GM19025 (cell line): Measurements from ENCODE around the gene AOX1.
"Not testable (repeated sequence)": the region's sequence is repeated elsewhere in the genome, so short reads cannot be mapped to it uniquely, and the experiment has no call there.

Source experiments
- ATAC-seq: cut with Tn5 transposase; IDR thresholded peaks from one replicate; pipeline ENCODE4 v1.9.1; 2021; ENCODE audit warnings: mild to moderate bottlenecking, low read depth, moderate library complexity; ENCODE audit not compliant: unreplicated experiment

Gene AOX1

DNA sequence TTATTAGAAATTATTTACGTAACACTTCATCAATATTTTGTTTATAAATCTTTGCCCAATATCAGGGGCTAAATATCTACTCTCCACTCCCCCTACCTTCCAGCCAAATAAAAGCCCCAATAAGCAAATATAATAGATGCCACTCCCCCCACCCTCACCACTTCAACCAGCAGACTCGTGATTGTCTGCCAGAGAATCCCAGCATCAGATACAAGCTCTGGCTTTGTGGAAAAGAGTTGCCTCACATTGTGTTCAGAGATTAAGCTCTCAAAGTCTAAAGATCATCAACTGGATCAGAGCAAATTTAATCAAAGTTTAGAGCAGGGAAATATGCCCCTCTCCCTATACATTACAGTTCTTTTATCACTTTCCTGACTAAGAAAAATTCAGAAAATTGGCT lies 39.5 kb downstream of the AOX1 start:
- no peak for ATAC-seq

GRCh38 chr2:200625958-200626363 lies 40.1 kb downstream of the AOX1 start:
- ATAC-seq: no peak

DNA sequence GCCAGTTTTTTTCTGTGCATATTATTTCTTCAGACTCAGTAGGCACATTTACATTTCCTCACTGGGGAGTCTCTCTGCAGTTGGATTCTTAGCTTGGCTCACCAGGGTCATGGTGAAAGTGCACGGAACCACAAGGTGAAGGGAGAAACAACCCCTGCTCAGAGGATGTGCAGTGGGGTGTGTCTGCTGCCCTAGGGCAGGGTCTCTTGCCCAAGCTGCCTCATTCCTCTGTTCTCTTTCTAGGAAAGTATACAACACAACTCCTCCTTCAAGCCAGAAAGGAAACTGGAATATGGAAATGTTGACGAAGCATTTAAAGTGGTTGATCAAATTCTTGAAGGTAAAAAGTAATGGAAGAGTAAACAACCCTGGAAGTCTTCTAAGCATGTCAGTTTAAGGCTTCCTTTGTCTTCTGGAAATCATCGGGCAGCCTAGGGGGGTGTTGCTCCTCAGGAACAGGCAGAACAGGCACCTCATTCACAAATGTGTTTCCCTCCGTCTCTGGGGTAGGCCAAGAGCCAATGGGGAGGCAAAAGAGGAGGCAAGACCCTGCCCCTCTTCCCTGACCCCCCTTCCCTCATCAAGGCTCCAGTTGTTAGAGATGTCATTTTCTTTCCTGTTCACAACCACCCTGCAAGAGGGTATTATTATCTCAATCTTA lies 41.4 kb downstream of the AOX1 start:
- ATAC-seq: no peak

DNA sequence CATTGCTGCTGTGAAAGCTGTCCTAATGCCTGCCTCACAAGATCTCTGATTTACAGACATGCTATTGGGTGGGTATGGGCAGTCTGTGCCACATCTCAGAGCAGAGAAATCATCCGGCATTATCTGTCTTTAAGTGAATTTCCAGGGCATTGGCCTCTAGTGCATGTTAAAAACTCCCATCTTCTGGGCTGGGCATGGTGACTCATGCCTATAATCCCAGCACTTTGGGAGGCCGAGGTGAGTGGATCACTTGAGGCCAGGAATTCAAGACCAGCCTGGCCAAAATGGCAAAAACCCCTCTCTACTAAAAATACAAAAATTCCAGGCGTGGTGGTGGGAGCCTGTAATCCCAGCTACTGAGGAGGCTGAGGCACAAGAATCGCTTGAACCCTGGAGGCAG lies 42.6 kb downstream of the AOX1 start:
- ATAC-seq: not testable (repeated sequence)

DNA sequence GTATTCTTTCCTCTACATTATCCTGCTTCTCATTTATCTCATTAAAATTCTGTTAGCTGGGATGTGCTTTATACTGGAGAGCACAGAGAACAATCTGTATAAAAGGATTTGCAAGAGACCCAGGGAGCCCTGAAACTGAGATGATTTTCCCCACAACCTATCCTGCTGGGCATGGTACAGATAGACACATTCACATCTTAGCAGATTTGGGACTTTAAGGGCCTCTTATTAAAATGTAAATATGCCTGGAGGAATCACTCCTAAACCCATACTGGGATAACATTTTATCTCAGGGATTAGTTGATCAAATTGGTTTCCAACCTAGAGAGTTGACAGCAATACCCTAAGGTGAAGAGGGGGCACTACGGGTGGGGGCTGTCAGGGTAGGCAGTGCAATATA lies 45.5 kb downstream of the AOX1 start:
- ATAC-seq: no peak

DNA sequence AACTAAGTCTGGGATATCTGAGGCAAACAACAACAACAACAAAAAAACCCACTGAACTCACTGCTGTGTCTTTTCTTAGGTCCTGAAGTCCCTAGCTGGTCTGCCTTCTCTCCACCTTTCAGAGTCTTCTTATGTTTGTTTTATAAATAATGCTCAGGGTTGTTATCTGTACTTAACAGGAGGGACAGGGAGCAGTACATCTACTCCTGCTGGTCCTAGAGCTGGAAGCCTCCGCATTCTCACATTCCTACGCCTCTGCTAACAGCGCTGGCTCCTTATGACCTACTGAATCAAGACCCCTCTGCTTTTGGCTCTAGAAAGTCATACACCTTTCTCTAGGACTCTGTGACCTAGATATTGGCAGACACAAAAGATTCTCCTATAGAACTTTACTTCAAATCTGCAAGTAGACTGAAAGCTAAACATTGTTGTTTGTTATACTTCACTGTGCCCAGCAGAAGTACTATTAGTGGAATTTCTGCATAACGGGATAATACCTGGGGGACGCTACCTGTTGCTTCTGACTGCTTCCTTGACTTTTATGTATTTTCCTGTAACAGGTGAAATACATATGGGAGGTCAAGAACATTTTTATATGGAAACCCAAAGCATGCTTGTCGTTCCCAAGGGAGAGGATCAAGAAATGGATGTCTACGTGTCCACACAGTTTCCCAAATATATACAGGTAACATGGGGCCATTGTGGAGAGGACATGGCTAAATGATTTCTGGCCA lies 48.6 kb downstream of the AOX1 start:
- no peak for ATAC-seq

- ATAC-seq: no peak
These were observed 49.4 kb downstream of the AOX1 start for GRCh38 chr2:200635251-200635650.

DNA sequence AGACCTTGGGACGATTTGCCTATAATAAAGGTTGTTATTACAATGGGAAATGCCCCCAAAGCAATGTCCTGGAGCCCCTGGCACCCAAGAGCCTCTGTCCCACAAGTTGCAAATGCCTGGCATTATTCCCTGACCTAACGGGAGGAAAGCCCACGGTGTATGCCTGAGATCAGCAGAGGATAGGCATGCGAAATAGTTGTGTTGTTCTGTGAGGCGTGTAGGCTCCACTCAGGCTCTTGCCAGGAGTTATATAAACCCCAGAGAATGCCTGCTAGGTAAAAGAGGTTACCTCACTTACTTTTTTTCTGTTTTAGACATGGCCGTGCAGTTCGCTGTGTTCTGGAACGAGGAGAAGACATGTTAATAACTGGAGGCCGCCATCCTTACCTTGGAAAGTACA lies 52.1 kb downstream of the AOX1 start:
- ATAC-seq: no peak

- ATAC-seq: no peak
These were observed 54.4 kb downstream of the AOX1 start for GRCh38 chr2:200640176-200640575.

GRCh38 chr2:200640901-200641300 lies 55.1 kb downstream of the AOX1 start:
- ATAC-seq: no peak

GRCh38 chr2:200648518-200649281 lies 62.9 kb downstream of the AOX1 start:
- not testable (repeated sequence) for ATAC-seq

DNA sequence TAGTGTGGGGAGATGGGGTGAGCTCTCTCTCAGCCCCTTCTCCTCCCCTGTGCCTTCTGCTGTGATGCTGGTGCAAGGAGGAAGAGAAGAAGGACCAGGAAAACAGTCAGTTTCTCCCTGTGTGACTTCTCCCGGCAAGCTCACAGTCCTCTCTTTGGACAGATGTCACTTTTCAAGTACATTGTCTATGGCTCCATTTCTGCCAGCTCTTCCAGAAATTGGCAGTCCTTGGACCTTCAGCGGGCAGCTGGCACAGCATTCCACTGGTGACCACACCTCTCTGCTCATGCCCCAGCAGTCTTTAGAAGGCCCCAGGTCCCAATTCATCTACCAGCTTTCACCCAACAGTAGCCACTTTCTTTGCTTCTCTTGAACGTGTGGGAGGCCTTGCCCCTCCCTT lies 63.9 kb downstream of the AOX1 start:
- no peak for ATAC-seq

- no peak for ATAC-seq
These were observed 64.4 kb downstream of the AOX1 start for GRCh38 chr2:200650195-200650594.

DNA sequence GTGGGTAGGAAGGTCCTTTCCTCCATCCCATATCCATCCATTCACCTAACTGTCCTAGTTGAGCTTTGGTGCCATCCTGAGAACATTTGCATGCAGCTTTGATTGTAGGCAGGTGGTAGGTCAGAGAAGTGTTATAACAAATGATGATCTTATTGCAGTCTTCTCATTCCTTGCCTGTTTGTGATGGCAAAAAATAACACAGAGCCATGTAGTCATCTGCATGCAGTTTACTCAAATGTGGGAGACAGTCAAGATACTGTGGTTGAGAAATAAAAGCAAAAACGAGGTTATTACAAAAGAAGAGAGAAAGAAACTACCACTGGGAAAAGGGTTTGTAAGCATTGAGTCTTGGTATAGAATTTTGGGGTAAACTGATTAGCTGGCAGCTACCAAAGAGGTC lies 66.3 kb downstream of the AOX1 start:
- ATAC-seq: no peak

DNA sequence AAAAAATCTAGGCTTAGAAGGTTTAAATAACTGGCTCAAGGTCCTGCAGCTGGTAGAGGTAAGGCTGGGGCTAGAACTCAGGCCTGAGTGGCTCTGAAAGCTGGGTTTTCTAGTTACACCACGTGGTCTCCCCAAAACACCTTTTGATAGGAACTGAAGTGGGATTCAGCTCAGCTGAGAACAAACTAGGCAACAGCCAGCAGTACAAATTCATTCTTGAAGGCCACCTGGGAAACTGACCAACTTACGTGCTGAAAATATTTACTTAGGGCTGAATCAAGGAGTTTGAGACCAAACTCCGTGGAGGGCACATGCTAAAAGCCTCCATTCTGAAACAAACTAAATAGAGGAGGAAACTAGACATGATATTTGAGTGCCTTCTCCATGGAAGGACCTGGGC lies 67.2 kb downstream of the AOX1 start:
- no peak for ATAC-seq

GRCh38 chr2:200654823-200655222 lies 69.0 kb downstream of the AOX1 start:
- ATAC-seq: no peak

DNA sequence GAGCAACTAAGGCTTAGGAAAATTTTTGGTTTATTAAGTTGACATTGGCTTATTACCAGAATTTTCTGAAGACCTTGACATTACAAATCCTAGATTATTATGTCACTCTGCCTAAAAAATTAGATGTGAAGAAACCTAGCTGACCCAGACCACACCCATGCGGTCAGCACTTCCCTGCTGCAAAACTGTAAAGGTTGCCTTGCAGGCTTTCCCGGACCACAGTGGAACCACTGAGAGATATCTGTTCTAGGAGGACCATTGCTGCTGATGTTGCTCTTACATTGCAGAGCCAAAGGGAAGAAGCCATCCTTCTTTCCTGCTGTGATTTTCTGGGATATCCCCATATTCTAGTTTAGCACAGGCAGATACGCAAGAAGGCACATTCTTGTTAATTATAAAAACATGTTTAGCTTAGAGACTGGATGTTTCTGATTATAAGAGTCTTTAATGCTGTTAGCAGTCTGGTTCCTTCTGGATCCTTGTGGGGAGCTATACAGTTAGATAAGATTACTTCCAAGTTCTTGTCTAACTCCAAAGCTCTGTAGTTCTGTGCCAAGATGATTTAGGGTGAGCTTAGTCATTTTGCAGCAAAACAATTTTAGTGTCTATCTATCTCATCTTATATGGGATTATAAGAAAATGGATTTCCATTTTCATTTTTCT lies 70.2 kb downstream of the AOX1 start:
- no peak for ATAC-seq

DNA sequence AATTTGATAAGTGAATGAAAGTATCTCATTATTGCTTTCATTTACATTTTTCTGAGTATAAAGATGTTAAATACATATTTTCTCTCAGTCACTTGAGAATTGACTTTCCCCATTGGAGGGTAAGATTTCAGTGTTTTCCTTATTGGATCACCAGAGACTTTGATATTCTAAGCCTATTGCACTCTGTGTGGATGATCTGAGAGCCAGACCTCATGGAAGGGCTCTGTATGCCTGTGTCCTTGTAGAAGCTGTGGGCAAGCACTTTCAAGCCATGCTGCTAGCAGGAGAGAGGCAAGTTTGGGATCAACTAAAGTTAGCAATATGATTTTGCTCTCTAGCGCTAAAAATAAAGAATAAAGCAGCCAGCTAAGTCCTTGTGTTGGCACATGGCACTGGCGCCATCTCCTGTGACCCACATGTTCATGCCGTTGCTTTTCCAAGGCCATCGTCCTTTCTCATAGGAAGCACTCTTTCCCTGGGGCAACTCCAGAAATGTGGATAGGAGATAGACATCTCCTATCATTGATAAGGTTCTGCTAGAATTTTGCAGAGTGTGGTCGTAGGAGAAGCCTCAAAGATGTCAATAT lies 72.6 kb downstream of the AOX1 start:
- ATAC-seq: no peak

- no peak for ATAC-seq
These were observed 73.6 kb downstream of the AOX1 start for GRCh38 chr2:200659410-200659809.

GRCh38 chr2:200661477-200661876 lies 75.7 kb downstream of the AOX1 start:
- ATAC-seq: no peak

DNA sequence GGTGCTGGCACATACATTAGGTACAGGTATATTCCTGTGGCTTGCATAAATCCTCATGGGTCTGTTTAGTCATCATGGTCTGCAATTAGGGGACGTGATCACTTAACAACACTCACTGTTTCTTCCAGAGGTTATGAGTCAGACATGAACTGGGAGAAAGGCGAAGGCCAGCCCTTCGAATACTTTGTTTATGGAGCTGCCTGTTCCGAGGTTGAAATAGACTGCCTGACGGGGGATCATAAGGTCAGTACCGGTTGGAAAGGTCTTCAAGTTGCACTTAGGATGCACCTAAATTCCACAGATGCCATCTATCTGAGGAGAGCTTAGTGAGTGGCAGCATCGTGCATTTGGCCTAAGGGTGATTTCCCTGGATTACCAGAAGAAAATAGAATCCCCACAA lies 76.9 kb downstream of the AOX1 start:
- ATAC-seq: no peak
